Large intestine (tissue), 3 donors: ENCODE data around the gene AKAP8L. TPM values are rescaled to one million over a fixed set of nuclear protein-coding genes. Genes with fewer than 3 reads are reported as not detected.
"Not testable (repeated sequence)": the region's sequence is repeated elsewhere in the genome, so short reads cannot be mapped to it uniquely, and the experiment has no call there.

ENCODE experiments used
- DNase-seq, 2 donors: peaks; one replicate each; pipeline versions ENCODE4 v3.0.0 to v3.0.0-alpha.2; 2013
- H3K27ac ChIP-seq: one replicate; pipeline ENCODE4 v1.5.1; 2013; ENCODE audit warnings: low read length
- H3K27me3 ChIP-seq: 2 replicates; pipeline ENCODE4 v1.6.1; 2013; ENCODE audit warnings: low read length; ENCODE audit not compliant: control insufficient read depth, insufficient read depth
- H3K36me3 ChIP-seq: 2 replicates; pipeline ENCODE4 v1.6.1; 2013; ENCODE audit warnings: low read length; ENCODE audit not compliant: control insufficient read depth, insufficient read depth
- H3K4me1 ChIP-seq: one replicate; pipeline ENCODE4 v1.6.1; 2013; ENCODE audit warnings: low read length; ENCODE audit not compliant: control insufficient read depth, insufficient read depth
- H3K4me3 ChIP-seq: one replicate; pipeline ENCODE4 v1.5.1; 2013; ENCODE audit warnings: low read length
- H3K9me3 ChIP-seq: one replicate; pipeline ENCODE4 v1.6.1; 2013; ENCODE audit warnings: mild to moderate bottlenecking, low read depth, low read length, moderate library complexity; ENCODE audit not compliant: control insufficient read depth
- WGBS: methylation state at CpG from one replicate; pipeline ENCODE4 v1.1.5; 2013; ENCODE audit warnings: low lambda C conversion rate; ENCODE audit not compliant: insufficient coverage; 5-methylcytosine and 5-hydroxymethylcytosine counted together
- polyA plus RNA-seq: library from polyadenylated mRNA; unstranded; fragments of 120-200 nt; gene quantifications from one replicate; pipeline ENCODE4 v1.2.1, GENCODE V29; 2013

The AKAP8L gene
- polyA plus RNA-seq, 1 donor, result 74.7 TPM

- Histone ChIP-seq H3K4me1 (no peaks in the 10 kb centered on the region), H3K27me3 (no peaks in the 10 kb centered on the region), H3K4me3 (no peak overlapping the region), H3K9me3 (no peaks in the 10 kb centered on the region), H3K27ac (no peak overlapping the region), H3K36me3 (peaks cover 80% of the 10 kb centered on the region)
- DNase-seq, result no peak
- no CpG with 5 or more reads among the region's 35 CpGs for WGBS
Observed at GRCh38 chr19:15368798-15369593, 49.8 kb downstream of the AKAP8L start.

- H3K27me3 ChIP-seq, result no peaks in the 10 kb centered on the region
- no peak for DNase-seq
- H3K9me3 ChIP-seq, result no peaks in the 10 kb centered on the region
- WGBS, result no CpG with 5 or more reads among the region's 24 CpGs
- H3K4me3 ChIP-seq, result no peak overlapping the region
- H3K27ac ChIP-seq, result no peak overlapping the region
- peaks cover 71% of the 10 kb centered on the region for H3K36me3 ChIP-seq
- no peaks in the 10 kb centered on the region for H3K4me1 ChIP-seq
Observed at GRCh38 chr19:15368051-15368632, 50.6 kb downstream of the AKAP8L start.

GRCh38 chr19:15367439-15367838, 51.3 kb downstream of the AKAP8L start:
- no peak overlapping the region for H3K27ac ChIP-seq
- DNase-seq, result no peak
- WGBS, result no CpG with 5 or more reads among the region's 3 CpGs
- peaks cover 64% of the 10 kb centered on the region for H3K36me3 ChIP-seq
- H3K9me3 ChIP-seq, result no peaks in the 10 kb centered on the region
- no peaks in the 10 kb centered on the region for H3K27me3 ChIP-seq
- H3K4me1 ChIP-seq, result no peaks in the 10 kb centered on the region
- no peak overlapping the region for H3K4me3 ChIP-seq

- Histone ChIP-seq H3K36me3 (peaks cover 62% of the 10 kb centered on the region), H3K27me3 (no peaks in the 10 kb centered on the region), H3K9me3 (peaks cover 3% of the 10 kb centered on the region), H3K27ac (no peak overlapping the region), H3K4me3 (no peak overlapping the region), H3K4me1 (no peaks in the 10 kb centered on the region)
- no CpG with 5 or more reads among the region's 6 CpGs for WGBS
- no peak for DNase-seq
Observed at GRCh38 chr19:15365264-15365663, 53.5 kb downstream of the AKAP8L start.

- no CpG with 5 or more reads among the region's 3 CpGs for WGBS
- H3K27me3 ChIP-seq, H3K9me3 ChIP-seq, H3K27ac ChIP-seq, H3K4me1 ChIP-seq, DNase-seq, H3K4me3 ChIP-seq: not testable (repeated sequence)
- H3K36me3 ChIP-seq, result peaks cover 60% of the 10 kb centered on the region
Observed at GRCh38 chr19:15363791-15364190, 55.0 kb downstream of the AKAP8L start.

- not testable (repeated sequence) for H3K4me3 ChIP-seq, DNase-seq, H3K27ac ChIP-seq, H3K27me3 ChIP-seq, H3K4me1 ChIP-seq, H3K9me3 ChIP-seq
- no CpG with 5 or more reads among the region's 30 CpGs for WGBS
- H3K36me3 ChIP-seq, result peaks cover 60% of the 10 kb centered on the region
Observed at GRCh38 chr19:15363048-15363447, 55.7 kb downstream of the AKAP8L start.

GRCh38 chr19:15360015-15360414, 58.8 kb downstream of the AKAP8L start:
- H3K27me3 ChIP-seq, H3K4me3 ChIP-seq, H3K4me1 ChIP-seq, H3K27ac ChIP-seq, H3K9me3 ChIP-seq, DNase-seq: not testable (repeated sequence)
- 80% methylated on average over 1 of the region's 4 CpGs for WGBS
- peaks cover 65% of the 10 kb centered on the region for H3K36me3 ChIP-seq

GRCh38 chr19:15358918-15359317, 59.9 kb downstream of the AKAP8L start:
- WGBS, result no CpG with 5 or more reads among the region's 3 CpGs
- H3K4me1 ChIP-seq, result no peaks in the 10 kb centered on the region
- H3K27me3 ChIP-seq, result no peaks in the 10 kb centered on the region
- no peak overlapping the region for H3K27ac ChIP-seq
- no peak overlapping the region for H3K4me3 ChIP-seq
- H3K36me3 ChIP-seq, result peaks cover 71% of the 10 kb centered on the region
- no peak for DNase-seq
- peaks cover 3% of the 10 kb centered on the region for H3K9me3 ChIP-seq

- no peaks in the 10 kb centered on the region for H3K4me1 ChIP-seq
- no peak overlapping the region for H3K4me3 ChIP-seq
- H3K36me3 ChIP-seq, result peaks cover 71% of the 10 kb centered on the region
- DNase-seq, result peak in 1 of 2 donors; percentile 31
- no peak overlapping the region for H3K27ac ChIP-seq
- no CpG with 5 or more reads among the region's 4 CpGs for WGBS
- no peaks in the 10 kb centered on the region for H3K27me3 ChIP-seq
- peaks cover 3% of the 10 kb centered on the region for H3K9me3 ChIP-seq
Observed at GRCh38 chr19:15357906-15358305, 60.9 kb downstream of the AKAP8L start.

- Histone ChIP-seq H3K9me3 (no peaks in the 10 kb centered on the region), H3K4me1 (no peaks in the 10 kb centered on the region), H3K36me3 (peaks cover 51% of the 10 kb centered on the region), H3K27me3 (no peaks in the 10 kb centered on the region), H3K27ac (no peak overlapping the region), H3K4me3 (no peak overlapping the region)
- no peak for DNase-seq
- no CpG with 5 or more reads among the region's 27 CpGs for WGBS
Observed at GRCh38 chr19:15354566-15355296, 64.1 kb downstream of the AKAP8L start.
